Suprapubic skin (tissue), 4 donors: Measurements from ENCODE around the gene SMARCD3.

ENCODE experiments used
- CTCF ChIP-seq, 2 donors: fragments of 200-600 bp in 1 of 2; fragments of 450-650 bp in 1 of 2; sonication (generic) in 1 of 2; IDR thresholded peaks; one replicate each; pipeline ENCODE4 v1.5.1; 2016 to 2019; ENCODE audit warnings: antibody characterized with exemption in 2 of 2, mild to moderate bottlenecking in 1 of 2, moderate library complexity in 1 of 2
- EP300 ChIP-seq: sonication (generic); formaldehyde crosslinking; IDR thresholded peaks from one replicate; pipeline ENCODE4 v1.6.1; 2017; ENCODE audit warnings: antibody characterized with exemption
- POLR2A ChIP-seq, 2 donors: fragments of 450-650 bp; IDR thresholded peaks; one replicate each; pipeline ENCODE4 v1.6.1; 2017; ENCODE audit warnings: antibody characterized with exemption in 2 of 2, mild to moderate bottlenecking in 2 of 2, moderate library complexity in 2 of 2
- POLR2AphosphoS5 ChIP-seq, 3 donors: sonication (generic); formaldehyde crosslinking; IDR thresholded peaks; one replicate each; pipeline ENCODE4 v1.6.1; 2017; ENCODE audit warnings: antibody characterized with exemption in 3 of 3

GRCh38 chr7:151278949-151279348 is 30.5 kb upstream of the SMARCD3 start:
- TF ChIP-seq POLR2A (IDR thresholded peaks at IDR 0.05): no peak
- no peak for TF ChIP-seq CTCF (IDR thresholded peaks at IDR 0.05)
- no peak for TF ChIP-seq EP300
- TF ChIP-seq POLR2AphosphoS5 (IDR thresholded peaks at IDR 0.05): no peak
